Measurements from ENCODE around the gene QARS1.

Gene QARS1

GRCh38 chr3:49076116-49076515 is 28.4 kb downstream of the QARS1 start:
- in situ Hi-C loops (cut with MboI; ENCODE audit: low sequenced_read_pairs, unreplicated experiment), result no loop called here
- no peak for DNase-seq (ENCODE audit: low spot score)
- TF ChIP-seq CTCF (IDR thresholded peaks at IDR 0.05; ENCODE audit: borderline replicate concordance, control extremely low read depth, extremely low read depth, insufficient read depth, missing control alignments), result no peak

GRCh38 chr3:49058011-49058410 is 46.5 kb downstream of the QARS1 start:
- no peak for TF ChIP-seq CTCF (IDR thresholded peaks at IDR 0.05; ENCODE audit: borderline replicate concordance, control extremely low read depth, extremely low read depth, insufficient read depth, missing control alignments)
- no peak for DNase-seq (ENCODE audit: low spot score)
- in situ Hi-C loops (cut with MboI; ENCODE audit: low sequenced_read_pairs, unreplicated experiment), result no loop called here

GRCh38 chr3:49057268-49057667 is 47.3 kb downstream of the QARS1 start:
- DNase-seq (ENCODE audit: low spot score), result no peak
- in situ Hi-C loops (cut with MboI; ENCODE audit: low sequenced_read_pairs, unreplicated experiment), result no loop called here
- no peak for TF ChIP-seq CTCF (IDR thresholded peaks at IDR 0.05; ENCODE audit: borderline replicate concordance, control extremely low read depth, extremely low read depth, insufficient read depth, missing control alignments)

GRCh38 chr3:49054344-49054862 is 50.2 kb downstream of the QARS1 start:
- in situ Hi-C loops (cut with MboI; ENCODE audit: low sequenced_read_pairs, unreplicated experiment), result no loop called here
- no peak for DNase-seq (ENCODE audit: low spot score)
- TF ChIP-seq CTCF (IDR thresholded peaks at IDR 0.05; ENCODE audit: borderline replicate concordance, control extremely low read depth, extremely low read depth, insufficient read depth, missing control alignments), result no peak

- TF ChIP-seq CTCF (IDR thresholded peaks at IDR 0.05; ENCODE audit: borderline replicate concordance, control extremely low read depth, extremely low read depth, insufficient read depth, missing control alignments), result no peak
- in situ Hi-C loops (cut with MboI; ENCODE audit: low sequenced_read_pairs, unreplicated experiment), result no loop called here
- DNase-seq (ENCODE audit: low spot score), result no peak
Measured at GRCh38 chr3:49053543-49053942, 51.0 kb downstream of the QARS1 start.

All from GM13976 (cell line).